Measurements from ENCODE around the gene ELMO1.

ELMO1 gene

DNA sequence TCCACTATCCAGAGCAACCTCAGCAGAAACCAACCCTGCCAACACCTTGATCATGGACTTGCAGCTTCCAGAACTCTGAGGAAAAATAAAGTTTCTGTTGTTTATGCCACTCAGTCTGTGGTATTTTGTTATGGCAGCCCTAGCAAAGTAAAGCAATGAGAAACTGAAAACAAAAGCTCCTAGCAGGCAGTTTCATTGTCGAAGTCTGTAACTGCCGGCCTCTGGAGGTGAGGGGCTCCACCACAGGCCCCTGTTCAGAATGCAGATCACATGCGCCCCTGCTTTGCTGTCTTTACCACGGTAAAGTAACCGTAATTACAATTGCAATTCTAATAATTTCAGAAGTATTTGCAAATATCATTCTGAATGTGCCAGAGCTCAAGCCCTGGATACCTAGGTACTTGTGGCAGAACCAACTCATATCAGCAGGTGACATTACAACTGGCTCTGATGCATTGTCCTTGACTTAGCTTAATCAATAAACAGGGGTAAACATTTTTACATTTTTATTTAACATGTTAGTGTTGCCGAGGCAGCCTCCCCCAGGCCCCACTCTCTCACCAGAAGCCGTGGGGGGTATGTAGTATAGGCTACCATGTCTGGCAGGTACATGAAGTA lies 193.2 kb downstream of the ELMO1 start:
- DNase-seq: no peak

DNA sequence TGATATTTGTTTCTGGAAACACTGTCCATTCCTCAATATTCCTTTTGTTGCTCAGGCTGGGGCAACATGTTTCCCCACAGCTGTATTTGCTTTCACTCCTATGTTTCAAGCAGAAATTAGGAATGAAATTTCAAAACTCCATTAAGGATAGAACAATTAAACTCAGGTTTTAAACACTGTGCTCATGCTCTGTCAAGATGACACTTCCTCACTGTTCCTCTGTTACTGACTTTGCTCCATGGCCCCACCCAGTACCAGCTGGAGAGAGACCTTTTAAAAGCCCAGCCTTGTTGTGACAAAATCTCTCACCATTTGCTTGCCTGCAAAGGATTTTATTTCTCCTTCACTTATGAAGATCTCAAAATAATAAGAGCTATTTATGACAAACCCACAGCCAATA lies 197.4 kb downstream of the ELMO1 start:
- DNase-seq: no peak

DNA sequence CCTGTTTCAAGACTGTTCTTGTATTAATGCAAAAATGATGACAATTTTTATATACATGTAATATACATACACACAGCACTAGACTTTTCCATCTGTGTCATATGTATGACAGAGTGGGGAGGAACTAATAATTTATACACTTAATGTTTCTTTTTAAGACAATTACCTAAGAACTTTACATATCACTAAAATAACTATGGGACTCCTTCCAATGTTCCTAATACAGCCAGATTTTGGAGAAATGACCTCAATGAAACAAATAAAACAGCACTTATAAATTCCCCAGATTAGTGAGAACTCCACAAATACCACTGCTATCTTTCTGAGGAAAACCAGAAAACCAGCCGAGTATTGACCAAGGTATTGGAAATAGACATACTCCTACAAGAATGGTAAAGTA lies 199.4 kb downstream of the ELMO1 start:
- DNase-seq: no peak

GRCh38 chr7:37248396-37248861 lies 200.2 kb downstream of the ELMO1 start:
- no peak for DNase-seq

- DNase-seq: no peak
These were observed 200.8 kb downstream of the ELMO1 start for GRCh38 chr7:37247861-37248260.

DNA sequence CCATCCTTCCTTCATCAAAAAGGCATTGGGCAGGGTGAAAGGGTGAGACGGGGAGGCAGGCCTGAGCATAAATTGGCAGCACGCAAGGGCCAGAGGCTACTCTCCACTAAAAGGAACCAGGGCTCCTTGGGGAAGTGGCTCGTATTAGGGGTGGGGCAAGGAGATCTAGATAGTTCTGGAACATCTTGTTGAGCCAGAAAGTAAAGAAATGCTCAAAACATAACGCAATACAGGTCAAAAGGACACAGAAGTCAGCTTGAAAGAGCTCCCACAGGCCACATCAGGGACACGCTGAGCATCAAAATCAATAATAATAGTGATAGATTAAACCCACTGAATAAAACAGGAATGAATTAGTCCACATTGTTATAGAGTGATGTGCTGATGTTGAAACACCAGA lies 203.1 kb downstream of the ELMO1 start:
- DNase-seq: no peak

DNA sequence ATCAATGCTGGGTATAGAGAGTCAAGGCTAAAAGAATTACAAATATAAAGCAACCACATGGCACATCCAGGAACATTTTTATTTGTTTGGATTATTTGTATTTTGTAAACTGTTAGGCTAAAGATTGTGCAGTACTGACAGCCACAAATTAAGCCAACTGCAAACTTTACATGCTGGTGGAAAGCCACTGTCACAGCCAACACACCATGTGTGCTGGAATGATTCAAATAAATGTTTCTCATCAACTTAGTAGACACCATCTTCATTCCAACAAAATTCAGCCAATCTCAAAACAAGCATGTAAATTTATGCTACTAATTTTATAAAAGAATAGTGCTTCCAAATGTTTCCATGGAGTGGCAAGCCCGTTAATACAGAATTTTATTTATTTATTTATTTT lies 211.8 kb downstream of the ELMO1 start:
- no peak for DNase-seq

GRCh38 chr7:37235813-37236212 lies 212.9 kb downstream of the ELMO1 start:
- DNase-seq: no peak

- DNase-seq: peak; percentile 43
These were observed 213.7 kb downstream of the ELMO1 start for GRCh38 chr7:37234928-37235327.

DNA sequence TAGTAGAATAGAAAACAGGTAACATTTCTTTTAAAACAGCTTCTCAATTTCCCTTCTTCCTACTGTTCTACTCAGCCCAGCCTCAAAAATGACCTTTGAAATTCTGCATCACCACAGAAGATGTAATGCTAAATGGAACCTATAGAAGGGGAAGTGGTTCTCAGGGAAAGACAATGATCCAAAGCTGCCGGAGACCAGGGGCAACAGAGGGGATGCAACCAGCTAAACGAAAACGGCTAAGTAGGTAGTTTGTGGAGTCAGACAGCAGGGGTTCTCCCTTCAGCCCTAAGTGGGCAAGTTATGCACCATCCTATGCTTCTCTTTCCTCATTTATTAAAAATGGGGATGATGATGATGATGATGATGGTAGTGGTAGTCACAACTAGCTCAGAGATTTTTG lies 214.3 kb downstream of the ELMO1 start:
- no peak for DNase-seq

GRCh38 chr7:37231613-37232012 lies 217.1 kb downstream of the ELMO1 start:
- no peak for DNase-seq

- DNase-seq: no peak
These were observed 218.4 kb downstream of the ELMO1 start for GRCh38 chr7:37230221-37230620.

DNA sequence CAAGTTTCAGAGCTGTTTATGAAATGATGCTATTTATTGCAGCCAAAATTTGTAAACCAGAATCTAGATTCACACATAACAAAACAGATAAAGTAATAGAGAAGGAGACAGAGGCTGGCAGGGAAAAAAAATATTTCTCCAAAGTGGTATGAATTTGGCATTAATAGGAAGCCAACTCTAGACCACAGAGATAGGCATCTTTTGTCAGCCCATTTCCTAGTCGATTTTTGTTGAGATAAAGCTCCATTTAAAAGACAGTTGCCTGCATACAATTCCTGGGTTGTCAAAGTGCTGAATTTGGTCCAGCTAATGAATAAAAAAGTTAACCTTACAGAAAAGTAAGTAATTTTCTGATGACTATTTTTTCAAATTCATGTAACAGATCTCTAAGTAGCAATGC lies 219.3 kb downstream of the ELMO1 start:
- no peak for DNase-seq

- no peak for DNase-seq
These were observed 223.2 kb downstream of the ELMO1 start for GRCh38 chr7:37225285-37225969.

DNA sequence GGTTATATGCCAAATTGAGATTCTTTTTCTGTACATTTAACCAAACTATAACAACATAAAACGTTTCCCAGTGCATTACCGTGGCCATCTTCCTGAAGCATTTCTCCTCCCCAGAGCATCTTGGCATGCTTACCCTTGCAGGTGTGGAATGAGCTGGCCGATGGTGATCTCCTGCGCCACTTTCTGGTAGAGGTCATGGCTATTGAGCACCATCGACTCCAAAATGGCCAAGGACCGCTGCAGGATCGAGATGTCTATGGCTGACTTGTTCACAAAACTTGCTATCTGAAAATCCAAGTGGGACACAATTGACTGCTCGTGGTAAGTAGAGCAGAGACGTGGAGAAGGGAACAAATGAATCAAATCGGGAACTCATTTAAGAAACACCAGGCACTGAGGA lies 223.9 kb downstream of the ELMO1 start:
- DNase-seq: no peak

- no peak for DNase-seq
These were observed 228.0 kb downstream of the ELMO1 start for GRCh38 chr7:37220664-37221063.

DNA sequence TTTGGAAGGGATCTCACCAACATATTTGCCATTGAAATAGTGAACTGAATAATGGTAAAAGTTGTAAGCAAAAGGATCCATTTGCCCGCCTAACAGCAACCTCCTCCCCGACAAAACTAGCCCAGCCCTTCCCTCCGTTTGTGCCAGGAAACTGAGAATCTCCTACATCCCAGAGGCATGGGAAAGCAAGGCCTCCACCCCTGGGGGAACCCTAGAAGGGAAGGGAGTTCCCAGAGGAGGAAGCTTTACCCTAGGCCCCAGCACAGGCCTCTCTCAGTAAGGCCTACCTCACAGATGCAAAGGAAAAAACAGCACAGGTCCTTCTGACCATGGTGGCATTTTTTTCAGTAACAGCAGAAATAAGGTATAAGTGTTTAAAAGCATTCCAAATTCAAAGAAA lies 229.7 kb downstream of the ELMO1 start:
- no peak for DNase-seq

- no peak for DNase-seq
These were observed 231.7 kb downstream of the ELMO1 start for GRCh38 chr7:37216923-37217322.

- DNase-seq: no peak
These were observed 232.4 kb downstream of the ELMO1 start for GRCh38 chr7:37216156-37216852.

DNA sequence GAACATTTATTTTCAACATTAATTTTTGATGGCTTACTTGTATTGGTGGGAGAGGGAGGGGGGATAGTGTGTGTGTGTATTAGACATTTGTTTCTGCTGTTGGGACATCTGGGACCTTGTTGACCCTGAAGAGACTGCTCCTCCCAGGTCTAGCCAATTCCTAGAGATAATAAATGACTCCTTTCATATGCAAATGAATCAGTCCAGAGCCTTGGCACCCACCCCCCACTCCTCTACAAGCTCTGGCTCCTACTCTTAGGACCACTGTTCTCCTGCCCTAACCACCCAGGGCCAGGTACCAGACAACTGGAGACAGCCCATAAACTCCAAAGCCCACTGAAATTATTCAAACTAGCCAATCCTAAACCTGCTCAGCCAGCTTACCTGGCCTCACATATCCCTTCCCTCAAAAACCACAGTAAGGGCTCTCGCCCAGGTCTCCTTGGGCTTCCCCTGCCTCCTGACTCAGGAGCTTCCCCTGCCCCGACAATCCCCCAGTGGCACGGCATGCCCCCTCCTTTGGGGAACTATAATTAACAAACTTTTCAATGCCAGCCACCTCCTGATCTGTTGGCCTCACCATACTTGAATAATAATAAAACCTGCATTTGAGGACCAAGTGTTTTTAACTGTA lies 233.3 kb downstream of the ELMO1 start:
- no peak for DNase-seq

DNA sequence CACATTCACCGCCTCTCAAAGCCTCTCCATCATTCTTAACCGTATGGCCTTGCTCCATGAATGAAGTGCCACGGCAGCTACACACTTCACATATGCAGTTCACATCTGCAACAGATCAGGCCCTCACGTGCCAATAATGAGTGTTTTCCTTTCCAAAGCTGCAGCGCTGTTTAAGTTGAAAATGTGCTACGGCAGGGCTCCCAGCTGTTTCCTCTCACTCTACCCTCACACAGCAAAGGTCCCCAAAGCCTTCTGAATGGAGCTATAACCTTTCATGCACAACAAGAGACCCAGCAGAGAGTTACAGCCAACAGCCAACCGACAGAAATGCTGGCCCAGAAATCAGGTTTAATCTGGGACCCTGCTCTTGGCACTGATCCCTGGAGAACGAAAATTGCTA lies 236.1 kb downstream of the ELMO1 start:
- DNase-seq: no peak

GRCh38 chr7:37212051-37212450 lies 236.6 kb downstream of the ELMO1 start:
- no peak for DNase-seq

DNA sequence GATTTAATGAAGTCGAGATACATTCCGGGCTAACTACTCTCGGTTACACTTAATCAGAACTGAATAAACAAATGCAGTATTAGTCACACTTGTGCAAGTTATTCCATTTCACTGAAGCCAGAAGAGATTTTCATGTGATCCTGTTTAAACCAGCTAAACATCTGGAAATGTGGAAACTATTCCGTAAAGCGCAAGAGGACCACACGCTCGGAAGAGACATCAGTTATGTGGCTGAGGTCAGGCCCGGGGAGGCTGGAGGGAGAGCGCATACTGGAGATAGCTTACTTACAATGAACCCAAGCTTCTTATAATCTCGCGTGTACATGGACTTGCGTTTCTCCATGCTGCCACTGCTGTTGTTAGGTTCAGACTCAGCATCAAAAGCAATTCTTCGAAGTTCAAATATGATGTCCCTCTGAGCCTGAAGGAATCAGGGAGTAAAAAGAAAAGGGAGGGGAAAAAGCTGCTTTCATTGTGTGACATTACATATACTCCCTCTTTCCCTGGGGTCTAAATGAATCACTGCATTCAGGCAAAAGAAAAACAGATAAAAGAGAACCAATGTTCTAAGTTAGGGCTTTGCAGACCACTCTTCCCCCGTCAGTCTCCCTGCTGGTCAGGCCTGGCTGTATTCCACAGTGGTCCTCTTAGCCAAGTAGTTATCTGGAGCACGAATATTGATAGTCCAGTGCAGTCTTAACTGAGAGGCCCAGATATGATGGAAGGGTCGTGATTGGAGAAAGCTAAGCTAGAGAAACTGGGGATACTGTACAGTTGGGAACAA lies 237.4 kb downstream of the ELMO1 start:
- DNase-seq: no peak
